Retinal pigment epithelial cell (primary cell): ENCODE results near the gene ADGRF1.

ENCODE experiments used
- DNase-seq: peaks from one replicate; pipeline ENCODE4 v3.0.0-alpha.2; 2010; ENCODE audit warnings: low read depth
- H3K4me3 ChIP-seq: 2 replicates; pipeline ENCODE4 v1.5.1; 2011; ENCODE audit warnings: mild to moderate bottlenecking, low read length, control low read depth, moderate library complexity
- CTCF ChIP-seq: conservative IDR thresholded peaks from 2 replicates; pipeline ENCODE4 v1.5.1; 2011; ENCODE audit warnings: low read depth, low read length, control low read depth, inconsistent platforms

Gene ADGRF1

GRCh38 chr6:46985943-46986342 lies 56.2 kb downstream of the ADGRF1 start:
- no peak for TF ChIP-seq CTCF
- no peak overlapping the region for H3K4me3 ChIP-seq
- DNase-seq = no peak

- peak; percentile 8 for TF ChIP-seq CTCF
- no peak overlapping the region for H3K4me3 ChIP-seq
- DNase-seq = no peak
Observed at GRCh38 chr6:46983007-46983411, 59.1 kb downstream of the ADGRF1 start.

- no peak for TF ChIP-seq CTCF
- DNase-seq = no peak
- H3K4me3 ChIP-seq = no peak overlapping the region
Observed at GRCh38 chr6:46979206-46979605, 62.9 kb downstream of the ADGRF1 start.

GRCh38 chr6:46974786-46975185 lies 67.3 kb downstream of the ADGRF1 start:
- no peak for TF ChIP-seq CTCF
- no peak for DNase-seq
- no peak overlapping the region for H3K4me3 ChIP-seq

- DNase-seq = no peak
- H3K4me3 ChIP-seq = no peak overlapping the region
- TF ChIP-seq CTCF = no peak
Observed at GRCh38 chr6:46973029-46973428, 69.1 kb downstream of the ADGRF1 start.

GRCh38 chr6:46972531-46972930 lies 69.6 kb downstream of the ADGRF1 start:
- no peak for TF ChIP-seq CTCF
- no peak overlapping the region for H3K4me3 ChIP-seq
- DNase-seq = no peak

GRCh38 chr6:46969206-46969605 lies 72.9 kb downstream of the ADGRF1 start:
- TF ChIP-seq CTCF = no peak
- H3K4me3 ChIP-seq = no peak overlapping the region

More at GRCh38 chr6:46969206-46969605, 72.9 kb downstream of the ADGRF1 start:
- DNase-seq = no peak
